ENCODE data around the gene CCDC33.
"Not testable (repeated sequence)": the region's sequence is repeated elsewhere in the genome, so short reads cannot be mapped to it uniquely, and the experiment has no call there.

Gene CCDC33

GRCh38 chr15:74349241-74349778 lies 113.2 kb downstream of the CCDC33 start:
- no peak for DNase-seq (ENCODE audit: low read depth)
- H3K4me3 ChIP-seq (ENCODE audit: low read depth, low read length): no peak overlapping the region
- TF ChIP-seq CTCF (conservative IDR thresholded peaks at IDR 0.05; ENCODE audit: low read depth, low read length): no peak

GRCh38 chr15:74350295-74351275 lies 114.5 kb downstream of the CCDC33 start:
- H3K4me3 ChIP-seq (ENCODE audit: low read depth, low read length): no peak overlapping the region
- no peak for TF ChIP-seq CTCF (conservative IDR thresholded peaks at IDR 0.05; ENCODE audit: low read depth, low read length)
- DNase-seq (ENCODE audit: low read depth): no peak

- TF ChIP-seq CTCF (conservative IDR thresholded peaks at IDR 0.05; ENCODE audit: low read depth, low read length): no peak
- DNase-seq (ENCODE audit: low read depth): no peak
Observed at GRCh38 chr15:74351670-74352069, 115.5 kb downstream of the CCDC33 start.

GRCh38 chr15:74352393-74352910 lies 116.3 kb downstream of the CCDC33 start:
- DNase-seq (ENCODE audit: low read depth): no peak
- H3K4me3 ChIP-seq (ENCODE audit: low read depth, low read length): no peak overlapping the region
- no peak for TF ChIP-seq CTCF (conservative IDR thresholded peaks at IDR 0.05; ENCODE audit: low read depth, low read length)

More at GRCh38 chr15:74351670-74352069, 115.5 kb downstream of the CCDC33 start:
- no peak overlapping the region for H3K4me3 ChIP-seq (ENCODE audit: low read depth, low read length)

- not testable (repeated sequence) for DNase-seq (ENCODE audit: low read depth); H3K4me3 ChIP-seq (ENCODE audit: low read depth, low read length)
Observed at GRCh38 chr15:74353992-74354391, 117.9 kb downstream of the CCDC33 start.

GRCh38 chr15:74356050-74356449 lies 119.9 kb downstream of the CCDC33 start:
- not testable (repeated sequence) for H3K4me3 ChIP-seq (ENCODE audit: low read depth, low read length); DNase-seq (ENCODE audit: low read depth)

- peak; percentile 14 for DNase-seq (ENCODE audit: low read depth)
- H3K4me3 ChIP-seq (ENCODE audit: low read depth, low read length): not testable (repeated sequence)
Observed at GRCh38 chr15:74357514-74357913, 121.4 kb downstream of the CCDC33 start.

GRCh38 chr15:74359376-74359775 lies 123.2 kb downstream of the CCDC33 start:
- DNase-seq (ENCODE audit: low read depth); H3K4me3 ChIP-seq (ENCODE audit: low read depth, low read length): not testable (repeated sequence)

GRCh38 chr15:74360855-74361254 lies 124.7 kb downstream of the CCDC33 start:
- DNase-seq (ENCODE audit: low read depth); H3K4me3 ChIP-seq (ENCODE audit: low read depth, low read length): not testable (repeated sequence)
